Measurements from ENCODE around the gene SMAD6. TPM values are rescaled to one million over a fixed set of nuclear protein-coding genes. Genes with fewer than 3 reads are reported as not detected.

The SMAD6 gene
- total RNA-seq, 2 donors from 2014 or later, result 14.8 to 51.2 TPM

DNA sequence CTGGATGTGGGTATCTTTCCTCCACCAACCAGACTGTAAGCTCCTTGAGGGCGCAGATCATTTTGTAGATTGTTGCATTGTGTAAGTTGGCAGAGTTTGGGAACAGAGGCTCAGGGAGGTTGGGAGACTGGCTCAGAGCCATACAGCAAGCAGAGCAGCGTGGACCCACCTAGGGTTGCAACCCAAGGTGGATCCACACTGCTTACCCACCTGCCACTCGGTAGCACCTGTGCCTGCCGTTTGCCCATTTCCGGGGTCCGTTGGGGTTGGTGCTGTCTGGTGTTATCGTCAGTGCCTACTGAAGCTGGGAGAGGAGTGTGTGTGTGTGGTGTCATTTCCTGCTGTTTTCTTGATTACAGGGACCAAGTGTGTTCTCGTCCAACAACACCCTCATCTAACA, 19.0 kb downstream of the SMAD6 start:
- WGBS, result 88% methylated on average over 8 of the region's 8 CpGs
- TF ChIP-seq POLR2AphosphoS5 (IDR thresholded peaks at IDR 0.05) (no peak), POLR2A (IDR thresholded peaks at IDR 0.05) (no peak)
- TF ChIP-seq, protein P1, sequence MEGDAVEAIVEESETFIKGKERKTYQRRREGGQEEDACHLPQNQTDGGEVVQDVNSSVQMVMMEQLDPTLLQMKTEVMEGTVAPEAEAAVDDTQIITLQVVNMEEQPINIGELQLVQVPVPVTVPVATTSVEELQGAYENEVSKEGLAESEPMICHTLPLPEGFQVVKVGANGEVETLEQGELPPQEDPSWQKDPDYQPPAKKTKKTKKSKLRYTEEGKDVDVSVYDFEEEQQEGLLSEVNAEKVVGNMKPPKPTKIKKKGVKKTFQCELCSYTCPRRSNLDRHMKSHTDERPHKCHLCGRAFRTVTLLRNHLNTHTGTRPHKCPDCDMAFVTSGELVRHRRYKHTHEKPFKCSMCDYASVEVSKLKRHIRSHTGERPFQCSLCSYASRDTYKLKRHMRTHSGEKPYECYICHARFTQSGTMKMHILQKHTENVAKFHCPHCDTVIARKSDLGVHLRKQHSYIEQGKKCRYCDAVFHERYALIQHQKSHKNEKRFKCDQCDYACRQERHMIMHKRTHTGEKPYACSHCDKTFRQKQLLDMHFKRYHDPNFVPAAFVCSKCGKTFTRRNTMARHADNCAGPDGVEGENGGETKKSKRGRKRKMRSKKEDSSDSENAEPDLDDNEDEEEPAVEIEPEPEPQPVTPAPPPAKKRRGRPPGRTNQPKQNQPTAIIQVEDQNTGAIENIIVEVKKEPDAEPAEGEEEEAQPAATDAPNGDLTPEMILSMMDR (IDR thresholded peaks at IDR 0.05), result no peak
- no peak for DNase-seq (ENCODE audit: low spot score)
- Histone ChIP-seq H3K27me3 (replicated peaks; ENCODE audit: insufficient read depth) (no peaks in the 10 kb centered on the region), H3K4me1 (replicated peaks) (no peaks in the 10 kb centered on the region), H3K27ac (no peak overlapping the region), H3K36me3 (no peaks in the 10 kb centered on the region), H3K4me3 (no peak overlapping the region), H3K9me3 (no peaks in the 10 kb centered on the region)
- intact Hi-C loops (cut with DNase I), result no loop called here

DNA sequence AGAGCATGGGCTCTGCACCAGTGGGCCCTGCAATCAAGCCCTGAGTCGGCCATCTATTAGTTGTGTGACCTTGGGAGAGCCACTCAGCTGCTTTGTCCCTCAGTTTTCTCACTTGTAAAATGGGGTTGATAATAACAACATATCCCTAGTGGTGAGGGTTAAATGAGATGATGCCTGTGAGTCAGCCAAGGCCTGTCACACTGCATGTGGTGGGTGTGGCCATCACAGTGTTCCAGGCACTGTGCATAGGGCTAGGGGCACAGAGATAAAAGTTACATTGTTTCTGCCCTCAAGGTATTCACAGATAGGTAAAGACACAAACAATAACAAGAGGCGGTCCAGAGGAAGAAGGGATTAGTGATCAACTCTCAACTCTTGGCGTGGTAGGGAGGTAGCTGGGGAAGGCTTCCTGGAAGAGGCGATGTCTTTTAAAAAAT, 19.5 kb downstream of the SMAD6 start:
- H3K4me3 ChIP-seq, result no peak overlapping the region
- H3K4me1 ChIP-seq (replicated peaks), result no peaks in the 10 kb centered on the region
- H3K36me3 ChIP-seq, result no peaks in the 10 kb centered on the region
- no peak overlapping the region for H3K27ac ChIP-seq
- intact Hi-C loops (cut with DNase I), result no loop called here
- DNase-seq (ENCODE audit: low spot score), result no peak
- no peaks in the 10 kb centered on the region for H3K27me3 ChIP-seq (replicated peaks; ENCODE audit: insufficient read depth)
- TF ChIP-seq POLR2A (IDR thresholded peaks at IDR 0.05), result no peak
- no peak for TF ChIP-seq POLR2AphosphoS5 (IDR thresholded peaks at IDR 0.05)
- TF ChIP-seq, protein P1 (IDR thresholded peaks at IDR 0.05), result no peak
- WGBS, result 89% methylated on average over 4 of the region's 4 CpGs
- H3K9me3 ChIP-seq, result no peaks in the 10 kb centered on the region

DNA sequence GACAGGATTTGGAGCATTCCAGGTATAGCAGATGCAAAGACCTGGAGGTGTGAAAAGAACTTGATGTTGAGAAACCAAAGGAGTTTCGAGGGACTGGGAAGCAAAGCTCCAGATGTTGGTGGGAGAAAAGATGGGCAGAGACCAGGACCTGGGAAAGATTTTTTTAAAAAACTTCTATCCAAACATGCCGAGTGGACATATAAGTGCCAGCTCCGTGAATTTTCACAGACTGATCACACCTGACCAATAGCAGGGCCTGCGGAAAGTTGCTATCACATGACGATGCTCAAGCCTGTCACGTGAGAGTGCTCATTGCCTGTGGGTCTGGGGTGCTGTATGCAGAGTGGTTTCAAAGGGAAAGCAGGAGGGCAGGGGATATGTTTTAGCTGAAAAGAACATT, 19.9 kb downstream of the SMAD6 start:
- Histone ChIP-seq H3K4me3 (no peak overlapping the region), H3K27me3 (replicated peaks; ENCODE audit: insufficient read depth) (no peaks in the 10 kb centered on the region), H3K4me1 (replicated peaks) (no peaks in the 10 kb centered on the region), H3K36me3 (no peaks in the 10 kb centered on the region), H3K9me3 (no peaks in the 10 kb centered on the region), H3K27ac (no peak overlapping the region)
- 66% methylated on average over 6 of the region's 6 CpGs for WGBS
- intact Hi-C loops (cut with DNase I), result no loop called here
- DNase-seq (ENCODE audit: low spot score), result no peak
- TF ChIP-seq POLR2AphosphoS5 (IDR thresholded peaks at IDR 0.05) (no peak), POLR2A (IDR thresholded peaks at IDR 0.05) (no peak)
- TF ChIP-seq, protein P1 (IDR thresholded peaks at IDR 0.05), result no peak

DNA sequence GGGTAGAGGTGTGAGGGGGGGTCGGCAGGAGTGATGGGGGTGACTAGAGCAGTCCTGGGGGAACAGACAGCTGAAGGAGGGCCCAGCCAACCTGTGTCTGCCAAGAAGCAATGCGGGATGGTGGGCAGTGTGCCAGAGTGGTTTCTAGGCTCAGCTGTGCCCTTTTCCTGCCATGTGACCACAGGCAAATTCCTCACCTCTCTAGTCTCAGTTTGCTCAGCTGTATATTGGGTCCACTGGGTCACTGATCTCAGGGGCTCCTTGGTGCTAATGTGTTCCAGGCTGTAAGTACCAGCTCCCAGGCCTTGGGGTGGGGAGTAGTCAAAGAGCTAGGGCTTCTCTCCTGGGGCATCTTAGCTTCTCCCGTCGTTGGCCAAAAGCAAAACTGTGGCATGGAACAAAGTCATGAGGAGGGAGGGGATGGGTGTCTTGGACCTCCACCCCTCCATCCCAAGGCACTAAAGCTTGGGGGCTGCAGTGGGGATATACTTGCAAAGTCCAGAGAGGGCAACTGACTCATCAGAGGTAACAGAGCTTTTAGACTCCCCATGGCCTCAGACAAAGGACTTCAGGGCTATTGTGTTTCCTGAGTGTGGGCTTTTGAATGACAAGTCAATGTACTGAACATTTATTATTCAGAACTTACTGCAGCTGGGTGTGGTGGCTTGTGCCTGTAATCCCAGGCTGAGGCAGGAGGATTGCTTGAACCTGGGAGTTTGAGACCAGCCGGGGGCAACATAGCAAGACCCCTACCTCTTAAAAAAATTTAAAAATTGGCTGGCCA, 20.9 kb downstream of the SMAD6 start:
- Histone ChIP-seq H3K4me3 (no peak overlapping the region), H3K4me1 (replicated peaks) (no peaks in the 10 kb centered on the region), H3K9me3 (no peaks in the 10 kb centered on the region), H3K27ac (no peak overlapping the region), H3K36me3 (no peaks in the 10 kb centered on the region), H3K27me3 (replicated peaks; ENCODE audit: insufficient read depth) (no peaks in the 10 kb centered on the region)
- TF ChIP-seq POLR2A (IDR thresholded peaks at IDR 0.05), result no peak
- no peak for TF ChIP-seq POLR2AphosphoS5 (IDR thresholded peaks at IDR 0.05)
- TF ChIP-seq, protein P1 (IDR thresholded peaks at IDR 0.05), result no peak
- 72% methylated on average over 5 of the region's 5 CpGs for WGBS
- DNase-seq (ENCODE audit: low spot score), result no peak
- intact Hi-C loops (cut with DNase I), result no loop called here

All from prostate gland (tissue), 2 donors.